ENCODE data around the gene VIM.

VIM gene

GRCh38 chr10:17200912-17201793 lies 26.9 kb upstream of the VIM start, which contains the start of gene TRDMT1:
Gene TRDMT1 (minus strand): TSS chr10:17201672. CDS start chr10:17201634, 38 bp downstream.
- DNase-seq (ENCODE audit: extremely low read depth, low read depth): peak; percentile 74
- no peak; the same call in 1 of the 2 replicates for TF ChIP-seq CTCF (IDR thresholded peaks at IDR 0.05; ENCODE audit: low read depth, low read length)

GRCh38 chr10:17201794-17202116 lies 26.3 kb upstream of the VIM start:
- no peak for DNase-seq (ENCODE audit: extremely low read depth, low read depth)
- TF ChIP-seq CTCF (IDR thresholded peaks at IDR 0.05; ENCODE audit: low read depth, low read length): no peak

- DNase-seq (ENCODE audit: extremely low read depth, low read depth): no peak
- TF ChIP-seq CTCF (IDR thresholded peaks at IDR 0.05; ENCODE audit: low read depth, low read length): no peak
These were observed 25.5 kb upstream of the VIM start for GRCh38 chr10:17202506-17202905.

GRCh38 chr10:17202999-17203398 lies 25.0 kb upstream of the VIM start:
- DNase-seq (ENCODE audit: extremely low read depth, low read depth): no peak
- TF ChIP-seq CTCF (IDR thresholded peaks at IDR 0.05; ENCODE audit: low read depth, low read length): no peak

GRCh38 chr10:17203416-17203815 lies 24.6 kb upstream of the VIM start:
- no peak for TF ChIP-seq CTCF (IDR thresholded peaks at IDR 0.05; ENCODE audit: low read depth, low read length)
- DNase-seq (ENCODE audit: extremely low read depth, low read depth): no peak

GRCh38 chr10:17206210-17206709 lies 21.8 kb upstream of the VIM start:
- TF ChIP-seq CTCF (IDR thresholded peaks at IDR 0.05; ENCODE audit: low read depth, low read length): no peak
- DNase-seq (ENCODE audit: extremely low read depth, low read depth): no peak

GRCh38 chr10:17208476-17208875 lies 19.6 kb upstream of the VIM start:
- no peak for TF ChIP-seq CTCF (IDR thresholded peaks at IDR 0.05; ENCODE audit: low read depth, low read length)
- no peak for DNase-seq (ENCODE audit: extremely low read depth, low read depth)
